GM19397 (cell line): ENCODE measurements around the gene RFT1.
A peak's percentile ranks its signal among the peaks of the same experiment; 100 is the strongest.

Experiments
- ATAC-seq: cut with Tn5 transposase; IDR thresholded peaks from one replicate; pipeline ENCODE4 v1.9.1; 2021; ENCODE audit warnings: mild to moderate bottlenecking, moderate library complexity; ENCODE audit not compliant: unreplicated experiment

Gene RFT1

GRCh38 chr3:53129344-53129743 lies 891 bp downstream of the RFT1 start:
- ATAC-seq = no peak

GRCh38 chr3:53126601-53127000 lies 3.6 kb downstream of the RFT1 start:
- no peak for ATAC-seq

- ATAC-seq = no peak
Measured at GRCh38 chr3:53123953-53124352, 6.3 kb downstream of the RFT1 start.

- ATAC-seq = no peak
Measured at GRCh38 chr3:53123510-53123909, 6.7 kb downstream of the RFT1 start.

GRCh38 chr3:53122933-53123305 lies 7.3 kb downstream of the RFT1 start:
- no peak for ATAC-seq

DNA sequence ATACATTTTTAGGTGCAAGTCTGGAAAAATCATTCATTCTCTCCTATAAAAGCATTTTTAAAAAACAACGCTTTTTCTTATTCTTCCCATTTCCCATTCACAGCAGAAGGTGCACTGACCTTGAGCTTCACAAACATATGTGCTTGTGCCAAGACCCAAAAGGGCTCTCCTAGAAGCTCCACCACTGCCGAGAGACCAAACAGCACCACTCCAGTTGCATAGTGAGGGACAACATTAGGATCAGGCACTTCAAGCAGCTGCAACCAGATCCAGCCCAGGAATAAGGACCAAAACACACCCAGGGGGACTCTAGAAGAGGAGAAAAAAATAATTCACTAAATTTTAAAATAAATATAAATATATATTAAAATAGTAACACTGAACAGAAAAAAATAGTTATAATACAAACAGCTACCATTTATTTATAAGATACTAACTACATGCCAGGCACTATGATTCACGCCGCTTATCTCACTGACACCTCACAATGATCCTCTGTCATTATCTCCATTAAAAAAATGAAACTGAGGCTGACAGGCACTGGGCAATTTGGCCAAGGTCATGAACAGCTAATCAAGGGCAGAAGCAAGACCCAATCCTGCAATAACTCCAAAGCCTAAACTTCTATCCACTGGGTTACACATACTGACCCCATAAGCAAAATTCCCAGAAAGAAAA lies 7.8 kb downstream of the RFT1 start:
- ATAC-seq = no peak

GRCh38 chr3:53120336-53120735 lies 9.9 kb downstream of the RFT1 start:
- ATAC-seq = no peak

GRCh38 chr3:53116956-53117355 lies 13.3 kb downstream of the RFT1 start:
- no peak for ATAC-seq

- ATAC-seq = no peak
Measured at GRCh38 chr3:53114412-53115074, 15.7 kb downstream of the RFT1 start.

GRCh38 chr3:53114011-53114400 lies 16.2 kb downstream of the RFT1 start:
- no peak for ATAC-seq

- no peak for ATAC-seq
Measured at GRCh38 chr3:53113293-53114010, 16.8 kb downstream of the RFT1 start.

GRCh38 chr3:53111822-53112221 lies 18.4 kb downstream of the RFT1 start:
- ATAC-seq = no peak

DNA sequence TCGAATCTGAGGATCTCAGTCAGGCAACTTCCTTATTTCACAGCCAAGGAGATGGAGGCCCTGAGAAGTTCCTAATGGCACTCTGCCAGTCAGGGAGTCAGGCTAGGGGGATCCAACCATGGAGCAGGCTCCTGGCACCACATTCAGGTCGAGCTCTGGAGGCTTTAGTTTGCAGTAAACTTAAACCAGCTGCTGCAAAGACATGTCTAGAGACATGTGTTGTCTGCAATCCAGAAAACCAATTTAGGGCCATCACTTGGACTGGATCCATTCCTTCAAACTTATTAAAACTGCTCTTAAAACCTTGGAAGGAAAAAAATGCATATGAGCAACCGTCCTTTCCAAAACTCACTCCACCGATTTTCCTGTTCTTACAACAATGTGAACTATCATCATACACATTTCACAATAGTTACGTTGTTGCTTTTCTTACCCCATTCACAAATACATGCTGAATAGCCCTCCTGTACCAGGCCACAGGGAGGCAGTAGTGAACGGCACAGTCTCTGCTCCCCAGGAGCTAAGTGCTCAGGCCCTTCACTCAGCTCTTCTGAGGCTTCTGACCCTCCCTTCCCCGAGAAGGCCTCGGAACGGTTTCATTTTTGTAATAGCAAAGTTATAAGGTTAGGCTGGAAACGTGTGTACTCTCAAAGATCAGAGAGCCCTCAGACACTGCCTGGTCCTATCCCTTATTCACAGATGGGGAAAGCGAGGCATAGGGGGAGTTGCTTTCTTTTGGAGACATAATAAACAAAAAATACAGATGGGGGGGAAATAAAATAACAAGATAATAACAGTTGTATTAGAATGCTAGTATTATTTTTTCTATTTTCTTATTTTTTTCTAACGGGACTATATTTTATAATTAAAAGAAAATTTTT lies 20.1 kb downstream of the RFT1 start:
- no peak for ATAC-seq

DNA sequence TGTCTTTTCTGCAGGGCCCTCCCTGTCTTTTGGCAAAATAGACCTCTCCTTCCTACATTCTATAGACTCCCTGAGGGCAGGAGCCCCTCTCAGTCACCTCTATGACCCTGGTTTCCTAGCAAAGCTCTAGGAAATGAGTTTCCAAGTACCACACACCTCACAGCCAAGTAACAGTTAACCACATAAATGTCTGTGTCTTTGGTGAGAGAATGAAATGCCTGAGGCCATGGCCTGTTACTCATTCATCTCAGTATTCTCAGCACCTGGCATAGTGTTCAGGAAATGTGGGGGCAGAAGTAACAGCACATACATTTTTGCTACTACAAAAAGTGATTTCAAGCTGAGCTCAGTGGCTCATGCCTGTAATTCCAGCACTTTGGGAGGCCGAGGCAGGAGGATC lies 21.0 kb downstream of the RFT1 start:
- ATAC-seq = no peak

DNA sequence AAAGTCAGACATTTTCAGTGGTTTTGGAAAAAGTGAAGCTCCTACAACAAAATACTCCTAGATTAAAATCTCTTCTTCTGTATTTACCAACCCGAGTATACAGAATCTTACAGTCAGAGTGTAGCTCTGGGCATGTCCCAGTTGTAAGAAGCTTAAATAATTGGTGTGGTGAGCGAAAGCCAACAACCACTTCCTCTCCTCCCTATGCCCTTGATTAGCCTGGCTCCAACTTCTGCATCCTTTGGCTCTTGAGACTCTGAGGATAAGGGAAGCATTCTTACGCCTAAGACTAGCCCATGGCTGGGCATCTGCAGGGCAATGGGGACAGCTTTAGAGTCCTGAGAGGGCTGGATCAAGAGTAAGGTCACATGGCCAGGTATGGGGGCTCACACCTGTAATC lies 25.5 kb downstream of the RFT1 start:
- ATAC-seq = no peak

- no peak for ATAC-seq
Measured at GRCh38 chr3:53103397-53104296, 26.6 kb downstream of the RFT1 start.

GRCh38 chr3:53102601-53103147 lies 27.6 kb downstream of the RFT1 start:
- peak; percentile 75 for ATAC-seq

GRCh38 chr3:53101956-53102355 lies 28.3 kb downstream of the RFT1 start:
- no peak for ATAC-seq

DNA sequence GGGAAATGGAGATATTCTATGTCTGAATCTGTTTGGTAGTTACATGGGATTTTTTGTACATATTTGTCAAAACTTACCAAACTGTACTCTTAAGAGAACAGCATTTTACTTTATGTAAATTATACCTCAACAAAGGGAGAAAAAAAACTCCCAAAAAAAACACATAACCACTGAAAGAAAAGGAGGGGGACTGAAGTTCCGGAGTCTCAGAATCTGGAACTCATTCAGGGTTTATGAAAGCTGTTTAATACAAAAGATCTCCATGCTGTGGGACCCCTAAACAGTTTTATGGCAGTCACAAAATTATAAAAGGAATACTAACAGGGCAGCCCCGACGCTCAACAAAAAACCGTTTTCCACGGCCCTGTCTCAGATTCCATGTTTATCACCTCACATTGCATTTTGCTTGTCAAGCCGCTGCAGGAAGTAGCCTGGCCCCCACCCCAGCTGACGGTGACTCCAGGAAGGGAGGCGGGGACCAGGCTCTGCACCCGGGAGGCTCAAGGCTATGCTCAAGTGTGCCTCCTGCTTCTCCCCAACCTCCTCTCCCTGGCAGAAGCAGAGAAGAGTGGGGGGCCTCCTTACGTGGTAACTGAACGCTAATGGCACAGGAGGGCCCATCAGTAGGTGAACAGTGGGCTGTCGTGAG lies 29.3 kb downstream of the RFT1 start:
- no peak for ATAC-seq
